ENCODE results near the gene NLRC5. TPM values are rescaled to one million over a fixed set of nuclear protein-coding genes. Genes with fewer than 3 reads are reported as not detected.

NLRC5 gene
- total RNA-seq, 2 donors from 2014 or later = 8.3 to 23.4 TPM

DNA sequence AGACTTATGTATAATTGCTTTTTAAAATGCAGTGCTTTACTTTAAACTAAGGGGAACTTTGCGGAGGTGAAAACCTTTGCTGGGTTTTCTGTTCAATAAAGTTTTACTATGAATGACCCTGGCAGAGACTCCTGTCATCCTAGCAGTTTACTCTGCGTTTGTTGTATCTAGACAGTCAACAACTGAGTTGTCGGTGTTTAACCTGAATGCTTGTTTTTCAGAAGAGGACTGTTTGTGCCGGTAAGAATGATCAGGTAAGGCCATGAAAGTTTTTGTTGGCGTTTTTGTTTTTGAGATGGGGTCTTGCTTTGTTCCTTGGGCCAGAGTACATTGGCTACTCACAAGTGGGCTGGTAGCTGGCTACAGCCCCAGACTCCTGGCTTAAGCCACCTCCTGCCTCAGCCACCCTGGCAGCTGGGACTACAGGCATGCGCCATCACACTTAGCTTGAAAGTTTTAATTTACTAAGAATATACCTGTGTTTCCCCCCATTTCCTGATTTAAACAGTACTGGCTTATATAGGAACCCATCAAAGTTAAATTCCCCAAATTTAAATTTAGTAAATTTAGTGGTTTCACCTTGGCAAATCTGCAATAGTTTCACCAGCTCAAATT, 45.5 kb upstream of the NLRC5 start:
- ATAC-seq (no peak), DNase-seq (no peak)
- no peak overlapping the region for H3K4me3 ChIP-seq
- peak overlapping the region in 3 of 4 donors; percentile 12 to 82 (median 66) for H3K27ac ChIP-seq
- WGBS, 2 donors = 38 to 46% methylated on average over 6 of the region's 6 CpGs
- intact Hi-C loops (cut with DNase I) = no loop called here
- H3K27me3 ChIP-seq = no peaks in the 10 kb centered on the region
- TF ChIP-seq POLR2A (IDR thresholded peaks at IDR 0.05) = no peak
- no peak for TF ChIP-seq CTCF (IDR thresholded peaks at IDR 0.05)
- H3K36me3 ChIP-seq (replicated peaks in 1 of 2; ENCODE audit: insufficient read depth in 1 of 2, low read depth in 2 of 2) = peaks cover 29 to 51% of the 10 kb centered on the region in 2 donors
- H3K4me1 ChIP-seq = peaks cover 77% of the 10 kb centered on the region
- no peaks in the 10 kb centered on the region for H3K9me3 ChIP-seq

GRCh38 chr16:56944954-56945839, 44.2 kb upstream of the NLRC5 start:
- peaks cover 64% of the 10 kb centered on the region for H3K4me1 ChIP-seq
- H3K4me3 ChIP-seq = no peak overlapping the region
- no peaks in the 10 kb centered on the region for H3K9me3 ChIP-seq
- WGBS, 2 donors = 21 to 33% methylated on average over 2 of the region's 2 CpGs
- DNase-seq = peak; percentile 54 to 66 (median 60)
- peak overlapping the region; percentile 30 to 82 (median 60) for H3K27ac ChIP-seq
- intact Hi-C loops (cut with DNase I) = no loop called here
- peaks cover 21 to 41% of the 10 kb centered on the region in 2 donors for H3K36me3 ChIP-seq (replicated peaks in 1 of 2; ENCODE audit: insufficient read depth in 1 of 2, low read depth in 2 of 2)
- TF ChIP-seq POLR2A (IDR thresholded peaks at IDR 0.05) (peak in 1 of 3 donors; percentile 5), CTCF (IDR thresholded peaks at IDR 0.05) (no peak)
- ATAC-seq = no peak
- no peaks in the 10 kb centered on the region for H3K27me3 ChIP-seq

- peaks cover 14 to 36% of the 10 kb centered on the region in 2 donors for H3K36me3 ChIP-seq (replicated peaks in 1 of 2; ENCODE audit: insufficient read depth in 1 of 2, low read depth in 2 of 2)
These were observed 43.4 kb upstream of the NLRC5 start for GRCh38 chr16:56945847-56946527.

More at GRCh38 chr16:56945847-56946527, 43.4 kb upstream of the NLRC5 start:
- WGBS, 2 donors = 23 to 27% methylated on average over 11 to 12 of the region's 12 CpGs
- Histone ChIP-seq H3K9me3 (no peaks in the 10 kb centered on the region), H3K27me3 (no peaks in the 10 kb centered on the region), H3K27ac (peak overlapping the region; percentile 45 to 82 (median 60)), H3K4me1 (peaks cover 60% of the 10 kb centered on the region), H3K4me3 (no peak overlapping the region)
- intact Hi-C loops (cut with DNase I) = no loop called here
- TF ChIP-seq POLR2A (IDR thresholded peaks at IDR 0.05) (peak in 1 of 3 donors; percentile 24), CTCF (IDR thresholded peaks at IDR 0.05) (no peak)
- DNase-seq (no peak), ATAC-seq (peak; percentile 50)

All from body of pancreas (tissue), 4 donors.